Smooth muscle cell (in vitro differentiated cells): ENCODE data around the gene UBE2E2. TPM values are rescaled to one million over a fixed set of nuclear protein-coding genes. Genes with fewer than 3 reads are reported as not detected.

Experiments
- DNase-seq: peaks from one replicate; lab custom pipeline; 2025; ENCODE audit not compliant: unreplicated experiment; lab: John Stamatoyannopoulos, UW
- H2AFZ ChIP-seq: fragments of 200-600 bp; sonication (generic); 2 replicates; pipeline ENCODE4 v1.6.0; 2016; ENCODE audit warnings: antibody characterized with exemption, low read depth, mild to moderate bottlenecking
- H3F3A ChIP-seq: fragments of 200-600 bp; sonication (generic); 2 replicates; pipeline ENCODE4 v1.6.0; 2017; ENCODE audit warnings: antibody characterized with exemption, low read depth
- H3K27ac ChIP-seq: fragments of 200-600 bp; sonication (generic); 2 replicates; pipeline ENCODE4 v1.5.1; 2016; ENCODE audit warnings: low read depth, mild to moderate bottlenecking
- H3K27me3 ChIP-seq: fragments of 200-600 bp; sonication (generic); 2 replicates; pipeline ENCODE4 v1.6.1; 2016; ENCODE audit warnings: low read depth, mild to moderate bottlenecking
- H3K36me3 ChIP-seq: fragments of 200-600 bp; sonication (generic); 2 replicates; pipeline ENCODE4 v1.5.1; 2016; ENCODE audit warnings: low read depth
- H3K4me1 ChIP-seq: fragments of 200-600 bp; sonication (generic); 2 replicates; pipeline ENCODE4 v1.5.1; 2016; ENCODE audit warnings: low read depth
- H3K4me2 ChIP-seq: fragments of 200-600 bp; sonication (generic); 2 replicates; pipeline ENCODE4 v1.6.0; 2016; ENCODE audit warnings: mild to moderate bottlenecking
- H3K4me3 ChIP-seq: fragments of 200-600 bp; sonication (generic); 2 replicates; pipeline ENCODE4 v1.5.1; 2016; ENCODE audit warnings: mild to moderate bottlenecking
- H3K79me2 ChIP-seq: fragments of 200-600 bp; sonication (generic); 2 replicates; pipeline ENCODE4 v1.6.0; 2016; ENCODE audit warnings: low read depth, mild to moderate bottlenecking
- H3K9ac ChIP-seq: fragments of 200-600 bp; sonication (generic); 2 replicates; pipeline ENCODE4 v1.6.0; 2016; ENCODE audit warnings: low read depth
- H3K9me3 ChIP-seq: fragments of 200-600 bp; sonication (generic); replicated peaks from 2 replicates; pipeline ENCODE4 v1.5.1; 2016; ENCODE audit warnings: low read depth
- H4K20me1 ChIP-seq: fragments of 200-600 bp; sonication (generic); 2 replicates; pipeline ENCODE4 v1.6.0; 2016; ENCODE audit warnings: low read depth
- WGBS: methylation state at CpG from one replicate; pipeline ENCODE4 v1.1.7; 2016; ENCODE audit warnings: low lambda C conversion rate; 5-methylcytosine and 5-hydroxymethylcytosine counted together
- polyA plus RNA-seq: library from polyadenylated mRNA; unstranded; fragments of >200 nt; fragmentation: Nextera tagmentation; extraction: Ambion mirVana; gene quantifications from 2 replicates; pipeline ENCODE4 v1.2.1, GENCODE V29; 2016
- total RNA-seq: library from RNA; depleted of rRNA; stranded (reverse); fragments of >200 nt; gene quantifications from 2 replicates; pipeline ENCODE4 v1.2.3, GENCODE V29; 2014
- TF ChIP-seq, protein P1 (sequence below): fragments of 200-600 bp; sonication (generic); IDR thresholded peaks from 2 replicates; pipeline ENCODE4 v1.5.1; 2017; ENCODE audit warnings: borderline replicate concordance, mild to moderate bottlenecking, antibody characterized with exemption; ENCODE audit not compliant: insufficient read depth, poor library complexity, severe bottlenecking

UBE2E2 gene
- total and polyA plus RNA-seq, 2 experiments from 2014 or later = 65.9 to 121 TPM

- no peaks in the 10 kb centered on the region for H3K36me3 ChIP-seq
- 93% methylated on average over 2 of the region's 2 CpGs for whole genome bisulfite sequencing
Observed at GRCh38 chr3:23165571-23165970, 37.6 kb upstream of the UBE2E2 start.

DNA sequence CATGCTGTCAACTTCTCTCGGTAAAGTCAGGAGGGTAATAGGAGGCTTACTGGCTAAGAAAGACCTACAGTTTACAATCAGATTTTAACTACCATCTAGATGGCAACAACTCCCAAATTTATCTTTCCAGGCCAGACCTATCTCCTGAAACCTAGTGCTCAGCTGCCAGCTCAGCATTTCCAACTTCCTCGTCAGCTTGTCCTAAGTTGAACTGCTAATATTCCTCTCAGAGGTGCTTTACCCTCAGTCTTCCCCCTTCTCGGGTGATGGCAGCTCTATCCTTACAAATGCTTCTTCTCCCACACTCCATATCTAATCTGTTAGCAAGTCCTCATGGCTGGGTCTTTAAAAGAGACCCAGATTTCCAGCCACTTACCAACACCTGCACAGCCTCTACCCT is 36.9 kb upstream of the UBE2E2 start:
- TF ChIP-seq, protein P1, sequence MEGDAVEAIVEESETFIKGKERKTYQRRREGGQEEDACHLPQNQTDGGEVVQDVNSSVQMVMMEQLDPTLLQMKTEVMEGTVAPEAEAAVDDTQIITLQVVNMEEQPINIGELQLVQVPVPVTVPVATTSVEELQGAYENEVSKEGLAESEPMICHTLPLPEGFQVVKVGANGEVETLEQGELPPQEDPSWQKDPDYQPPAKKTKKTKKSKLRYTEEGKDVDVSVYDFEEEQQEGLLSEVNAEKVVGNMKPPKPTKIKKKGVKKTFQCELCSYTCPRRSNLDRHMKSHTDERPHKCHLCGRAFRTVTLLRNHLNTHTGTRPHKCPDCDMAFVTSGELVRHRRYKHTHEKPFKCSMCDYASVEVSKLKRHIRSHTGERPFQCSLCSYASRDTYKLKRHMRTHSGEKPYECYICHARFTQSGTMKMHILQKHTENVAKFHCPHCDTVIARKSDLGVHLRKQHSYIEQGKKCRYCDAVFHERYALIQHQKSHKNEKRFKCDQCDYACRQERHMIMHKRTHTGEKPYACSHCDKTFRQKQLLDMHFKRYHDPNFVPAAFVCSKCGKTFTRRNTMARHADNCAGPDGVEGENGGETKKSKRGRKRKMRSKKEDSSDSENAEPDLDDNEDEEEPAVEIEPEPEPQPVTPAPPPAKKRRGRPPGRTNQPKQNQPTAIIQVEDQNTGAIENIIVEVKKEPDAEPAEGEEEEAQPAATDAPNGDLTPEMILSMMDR = no peak
- no peak for DNase-seq
- no peaks in the 10 kb centered on the region for H3K27me3 ChIP-seq
- no peaks in the 10 kb centered on the region for H3F3A ChIP-seq
- H3K4me1 ChIP-seq = no peaks in the 10 kb centered on the region
- H3K4me2 ChIP-seq = no peak overlapping the region
- no peaks in the 10 kb centered on the region for H3K79me2 ChIP-seq
- no peaks in the 10 kb centered on the region for H3K9me3 ChIP-seq
- no peak overlapping the region for H3K27ac ChIP-seq
- no peak overlapping the region for H3K4me3 ChIP-seq
- no peaks in the 10 kb centered on the region for H4K20me1 ChIP-seq
- H3K9ac ChIP-seq = no peak overlapping the region
- 74% methylated on average over 3 of the region's 3 CpGs for WGBS
- H3K36me3 ChIP-seq = no peaks in the 10 kb centered on the region
- H2AFZ ChIP-seq = no peak overlapping the region

More at GRCh38 chr3:23165571-23165970, 37.6 kb upstream of the UBE2E2 start:
- TF ChIP-seq, protein P1 = no peak
- Histone ChIP-seq H3K27ac (no peak overlapping the region), H3K4me1 (no peaks in the 10 kb centered on the region), H3F3A (no peaks in the 10 kb centered on the region), H4K20me1 (no peaks in the 10 kb centered on the region), H3K9me3 (no peaks in the 10 kb centered on the region), H3K4me2 (no peak overlapping the region), H3K27me3 (no peaks in the 10 kb centered on the region), H3K79me2 (no peaks in the 10 kb centered on the region), H2AFZ (no peak overlapping the region), H3K4me3 (no peak overlapping the region), H3K9ac (no peak overlapping the region)
- DNase-seq = no peak

- H3K9ac ChIP-seq = no peak overlapping the region
- DNase-seq = no peak
- H2AFZ ChIP-seq = no peak overlapping the region
- no peaks in the 10 kb centered on the region for H3F3A ChIP-seq
- H3K4me2 ChIP-seq = no peak overlapping the region
- H3K27ac ChIP-seq = no peak overlapping the region
- TF ChIP-seq, protein P1 = no peak
- no peaks in the 10 kb centered on the region for H3K27me3 ChIP-seq
- no peaks in the 10 kb centered on the region for H4K20me1 ChIP-seq
- no peaks in the 10 kb centered on the region for H3K36me3 ChIP-seq
- H3K4me1 ChIP-seq = no peaks in the 10 kb centered on the region
- no peaks in the 10 kb centered on the region for H3K79me2 ChIP-seq
- 97% methylated on average over 1 of the region's 1 CpG for WGBS
- no peak overlapping the region for H3K4me3 ChIP-seq
- no peaks in the 10 kb centered on the region for H3K9me3 ChIP-seq
Observed at GRCh38 chr3:23166845-23167244, 36.3 kb upstream of the UBE2E2 start.

DNA sequence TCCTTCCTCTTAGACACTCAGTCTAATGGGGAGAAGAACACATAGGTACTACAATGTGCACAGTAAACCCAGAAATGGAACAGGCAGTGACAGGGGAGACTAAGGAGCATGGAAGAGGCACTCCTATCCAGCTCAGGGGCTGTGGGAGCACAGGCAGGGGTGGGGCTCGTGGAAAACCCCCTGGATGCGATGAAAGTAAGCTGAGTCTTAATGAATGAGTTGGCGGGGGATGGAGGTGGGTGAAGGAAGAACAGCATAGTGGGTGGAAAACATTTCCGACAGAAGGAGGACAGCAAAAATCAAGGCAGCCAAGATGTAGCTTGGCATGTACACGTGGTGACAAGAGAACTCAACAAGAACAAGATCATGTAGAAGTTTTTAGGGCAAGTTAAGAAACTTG is 33.6 kb upstream of the UBE2E2 start:
- Histone ChIP-seq H3K27me3 (no peaks in the 10 kb centered on the region), H3K27ac (no peak overlapping the region), H3K4me1 (peaks cover 4% of the 10 kb centered on the region), H4K20me1 (no peaks in the 10 kb centered on the region), H2AFZ (no peak overlapping the region), H3K9ac (no peak overlapping the region), H3K9me3 (no peaks in the 10 kb centered on the region), H3K4me3 (no peak overlapping the region), H3K4me2 (no peak overlapping the region), H3K36me3 (no peaks in the 10 kb centered on the region), H3F3A (no peaks in the 10 kb centered on the region), H3K79me2 (no peaks in the 10 kb centered on the region)
- DNase-seq = no peak
- WGBS = 93% methylated on average over 5 of the region's 5 CpGs
- TF ChIP-seq, protein P1 = no peak
